Transverse colon (tissue), 4 donors: ENCODE data around the gene CDK18. TPM values are rescaled to one million over a fixed set of nuclear protein-coding genes. Genes with fewer than 3 reads are reported as not detected.
A peak's percentile ranks its signal among the peaks of the same experiment; 100 is the strongest.

Source experiments
- DNase-seq: peaks from one replicate; pipeline ENCODE4 v3.0.0-alpha.2; 2019
- H3K27ac ChIP-seq, 4 donors: fragments of 200-600 bp; sonication (generic); 2 replicates each; pipeline ENCODE4 v1.5.1; 2016 to 2018; ENCODE audit warnings: inconsistent platforms in 4 of 4
- H3K27me3 ChIP-seq: fragments of 200-600 bp; sonication (generic); 2 replicates; pipeline ENCODE4 v1.5.1; 2017; ENCODE audit warnings: inconsistent platforms
- H3K36me3 ChIP-seq, 4 donors: fragments of 200-600 bp; sonication (generic); 2 replicates each; pipeline ENCODE4 v1.5.1; 2017 to 2019; ENCODE audit warnings: inconsistent platforms in 4 of 4
- H3K4me1 ChIP-seq, 4 donors: fragments of 200-600 bp; sonication (generic); 2 replicates each; pipeline ENCODE4 v1.5.1; 2017 to 2020; ENCODE audit warnings: inconsistent platforms in 4 of 4
- H3K4me3 ChIP-seq, 4 donors: fragments of 200-600 bp; sonication (generic); 1 replicate in 1 of 4; 2 replicates in 3 of 4; pipeline versions ENCODE4 v1.5.1 to v1.6.1; 2017 to 2019; ENCODE audit warnings: inconsistent platforms in 4 of 4
- H3K9me3 ChIP-seq, 2 donors: fragments of 200-600 bp; sonication (generic); 2 replicates each; pipeline ENCODE4 v1.5.1; 2017 to 2019; ENCODE audit warnings: inconsistent platforms in 2 of 2
- CTCF ChIP-seq, 5 experiments: fragments of 200-600 bp in 3 of 5; fragments of 450-650 bp in 2 of 5; sonication (generic) in 3 of 5; IDR thresholded peaks; 1 replicate in 2 of 5; 2 replicates in 3 of 5; pipeline ENCODE4 v1.5.1; 2016 to 2017; ENCODE audit warnings: antibody characterized with exemption in 5 of 5, inconsistent platforms in 3 of 5, mild to moderate bottlenecking in 2 of 5, moderate library complexity in 1 of 5
- EP300 ChIP-seq: sonication (generic); formaldehyde crosslinking; IDR thresholded peaks from one replicate; pipeline ENCODE4 v1.6.1; 2017; ENCODE audit warnings: antibody characterized with exemption, low read depth
- POLR2A ChIP-seq: fragments of 450-650 bp; IDR thresholded peaks from one replicate; pipeline ENCODE4 v1.6.1; 2016; ENCODE audit warnings: antibody characterized with exemption, mild to moderate bottlenecking, moderate library complexity
- POLR2AphosphoS5 ChIP-seq, 3 donors: sonication (generic); formaldehyde crosslinking; IDR thresholded peaks; one replicate each; pipeline ENCODE4 v1.6.1; 2016; ENCODE audit warnings: antibody characterized with exemption in 3 of 3
- WGBS, 2 donors: methylation state at CpG; one replicate each; pipeline ENCODE4 v1.1.5; 2018; ENCODE audit warnings: low coverage in 1 of 2; 5-methylcytosine and 5-hydroxymethylcytosine counted together
- in situ Hi-C, 4 donors: fragments of 200-750 bp; cut with MboI; loops; one replicate each; pipeline versions ENCODE4 v1.15.0 to v1.15.1; 2017; ENCODE audit warnings: low sequenced_read_pairs in 3 of 4, low pct_ligation_motif_present in 1 of 4, low pct_unique_long_range_greater_than_20kb in 1 of 4
- intact Hi-C: fragments of 100-400 bp; cut with DNase I; formaldehyde crosslinking; loops from one replicate; pipeline ENCODE4 v1.15.1; 2023; ENCODE audit warnings: low total_unique reads
- total RNA-seq, 4 donors: library from RNA; depleted of rRNA; stranded (reverse); fragments of >200 nt; gene quantifications; one replicate each; pipeline ENCODE4 v1.1.0, GENCODE V29; 2016

Gene CDK18
- 100 to 1,000 TPM in 1 of 4 donors, 10 to 100 TPM in 3; 28.8 to 112 (median 33.5) TPM for total RNA-seq

GRCh38 chr1:205504311-205505075 is at the start of gene CDK18:
TSS of gene CDK18 (plus strand) at chr1:205504669. CDS start at chr1:205523168, 18,499 bp downstream.
- DNase-seq = peak; percentile 91
- 2 to 4% methylated on average over 9 to 36 of the region's 42 CpGs for WGBS, 2 donors
- Histone ChIP-seq H3K27me3 (no peaks in the 10 kb centered on the region), H3K36me3 (no peaks in the 10 kb centered on the region), H3K4me3 (peak within 1 kb of the TSS; percentile 61 to 71 (median 66)), H3K9me3 (no peaks in the 10 kb centered on the region), H3K27ac (peak within 1 kb of the TSS; percentile 45 to 83 (median 78)), H3K4me1 (peaks cover 10 to 26% (median 18%) of the 10 kb centered on the region in 4 donors)
- TF ChIP-seq POLR2AphosphoS5 (IDR thresholded peaks at IDR 0.05) = peak in 1 of 3 donors; percentile 12
- no peak for TF ChIP-seq EP300
- in situ Hi-C loops = no loop called here
- intact Hi-C loops = no loop called here

DNA sequence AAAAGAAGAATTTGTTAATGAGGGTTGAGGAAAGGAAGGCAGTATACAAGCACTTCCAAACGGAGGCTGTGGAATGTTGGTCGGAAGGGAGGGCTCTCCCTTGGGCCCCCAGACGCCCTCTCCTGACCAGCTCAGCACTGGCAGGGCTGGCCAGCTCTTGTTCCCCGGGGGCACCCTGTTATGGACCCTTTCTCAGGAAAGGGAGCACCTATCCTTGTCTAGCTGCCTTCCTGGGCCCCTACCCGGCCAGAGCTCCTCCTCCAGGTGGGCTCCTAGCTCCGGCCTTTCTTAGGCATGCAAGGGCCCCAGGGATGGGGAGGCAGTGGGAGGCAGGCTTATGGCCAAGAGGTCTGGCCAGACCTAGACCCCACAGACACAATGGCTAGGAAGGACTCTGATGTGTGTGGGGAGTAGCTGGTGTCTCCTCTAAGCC is 49.5 kb upstream of the CDK18 start:
- WGBS, 2 donors = 45% methylated on average over 5 of the region's 6 CpGs; no CpG with 5 or more reads in 1 of the 2 donors
- no peaks in the 10 kb centered on the region for H3K9me3 ChIP-seq
- no peak for TF ChIP-seq POLR2A
- no peak for TF ChIP-seq POLR2AphosphoS5 (IDR thresholded peaks at IDR 0.05)
- TF ChIP-seq EP300 = no peak
- TF ChIP-seq CTCF (IDR thresholded peaks at IDR 0.05) = no peak
- intact Hi-C loops (no loop called here), in situ Hi-C loops (no loop called here)
- H3K27ac ChIP-seq = no peak overlapping the region
- peaks cover 9 to 24% (median 19%) of the 10 kb centered on the region in 4 donors for H3K4me1 ChIP-seq
- H3K4me3 ChIP-seq = no peak overlapping the region
- no peaks in the 10 kb centered on the region for H3K36me3 ChIP-seq
- peaks cover 98% of the 10 kb centered on the region for H3K27me3 ChIP-seq
- no peak for DNase-seq

DNA sequence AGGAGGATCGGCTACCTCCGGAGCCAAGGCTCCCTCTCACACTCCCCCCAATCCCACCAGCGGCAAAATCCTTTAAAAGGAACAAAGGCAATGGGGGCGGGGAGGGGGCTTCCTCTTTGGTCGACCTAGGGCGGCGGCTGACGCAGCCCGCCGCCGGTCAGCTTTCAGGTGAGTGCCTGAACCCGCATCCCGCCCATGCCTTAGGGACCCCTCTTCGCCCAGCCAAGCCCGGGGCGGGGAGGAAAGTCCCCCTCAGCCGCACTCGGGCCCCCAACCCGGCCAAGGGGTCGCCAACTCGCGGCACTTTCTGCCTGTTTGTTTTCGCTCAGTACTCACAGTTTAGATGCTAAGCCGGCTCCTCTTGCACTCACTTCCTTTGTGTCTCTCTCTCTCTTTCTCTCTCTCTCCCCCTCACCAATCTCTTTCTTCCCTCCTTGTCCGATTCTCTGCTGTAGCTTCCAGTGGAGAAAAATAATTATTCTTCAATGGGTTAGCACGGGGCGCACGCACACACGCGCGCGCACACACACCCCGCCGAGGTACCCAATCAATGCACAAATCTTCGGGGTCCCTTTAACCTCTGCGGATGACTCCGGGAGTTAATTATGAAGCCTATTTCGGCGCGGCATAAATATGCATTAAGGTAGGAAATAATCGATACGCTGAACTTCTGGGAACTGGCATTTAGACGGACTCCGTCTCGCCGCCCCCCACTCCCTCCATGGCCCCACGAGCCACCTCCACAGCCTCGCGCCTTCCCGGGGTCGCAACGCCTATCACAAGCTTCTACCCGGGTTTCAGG is 48.7 kb upstream of the CDK18 start, which contains the start of gene BLACAT1:
TSS of gene BLACAT1 (minus strand) at position 465 of the 802 bp plus-strand sequence.
- Histone ChIP-seq H3K27me3 (peaks cover 100% of the 10 kb centered on the region), H3K9me3 (no peaks in the 10 kb centered on the region), H3K36me3 (no peaks in the 10 kb centered on the region), H3K4me3 (peak within 1 kb of the TSS in 2 of 4 donors; percentile 20 to 35), H3K27ac (no peak within 1 kb of the TSS), H3K4me1 (peaks cover 9 to 21% (median 17%) of the 10 kb centered on the region in 4 donors)
- WGBS, 2 donors = 11 to 12% methylated on average over 5 to 51 of the region's 53 CpGs
- intact Hi-C loops = no loop called here
- in situ Hi-C loops = no loop called here
- DNase-seq = no peak
- TF ChIP-seq POLR2A = no peak
- TF ChIP-seq POLR2AphosphoS5 (IDR thresholded peaks at IDR 0.05) = no peak
- TF ChIP-seq EP300 = no peak
- TF ChIP-seq CTCF (IDR thresholded peaks at IDR 0.05) = no peak

GRCh38 chr1:205456383-205456867 is 48.0 kb upstream of the CDK18 start:
- in situ Hi-C loops = no loop called here
- WGBS, 2 donors = 3% methylated on average over 42 of the region's 47 CpGs; no CpG with 5 or more reads in 1 of the 2 donors
- Histone ChIP-seq H3K9me3 (no peaks in the 10 kb centered on the region), H3K4me1 (peaks cover 9 to 21% (median 17%) of the 10 kb centered on the region in 4 donors), H3K36me3 (no peaks in the 10 kb centered on the region), H3K27me3 (peaks cover 100% of the 10 kb centered on the region), H3K4me3 (peak overlapping the region in 2 of 4 donors; percentile 20 to 35), H3K27ac (no peak overlapping the region)
- no peak for DNase-seq
- intact Hi-C loops = no loop called here
- TF ChIP-seq CTCF (IDR thresholded peaks at IDR 0.05) = no peak
- TF ChIP-seq EP300 = no peak
- no peak for TF ChIP-seq POLR2AphosphoS5 (IDR thresholded peaks at IDR 0.05)
- no peak for TF ChIP-seq POLR2A
